GM12891 (cell line): ENCODE results near the gene FITM1.

Experiments
- PAX5 ChIP-seq: IDR thresholded peaks from 2 replicates; pipeline ENCODE4 v1.6.1; 2011; ENCODE audit warnings: low read length, moderate library complexity, mild to moderate bottlenecking; ENCODE audit not compliant: insufficient read depth, severe bottlenecking
- POLR2A ChIP-seq: IDR thresholded peaks from 2 replicates; pipeline ENCODE4 v1.6.1; 2011; ENCODE audit warnings: low read depth, low read length, control low read depth
- POLR2AphosphoS5 ChIP-seq: IDR thresholded peaks from 2 replicates; pipeline ENCODE4 v1.6.1; 2011; ENCODE audit warnings: low read depth, low read length, control low read depth
- POU2F2 ChIP-seq: IDR thresholded peaks from 2 replicates; pipeline ENCODE4 v1.6.1; 2011; ENCODE audit warnings: low read depth, mild to moderate bottlenecking, control low read depth, low read length, moderate library complexity
- SPI1 ChIP-seq: IDR thresholded peaks from 2 replicates; pipeline ENCODE4 v1.6.1; 2011; ENCODE audit warnings: low read depth, low read length, control low read depth
- TAF1 ChIP-seq: IDR thresholded peaks from 2 replicates; pipeline ENCODE4 v1.6.1; 2011; ENCODE audit warnings: low read depth, low read length, control low read depth

GRCh38 chr14:24095271-24096068, 35.0 kb upstream of the FITM1 start:
- TF ChIP-seq POLR2AphosphoS5 = peak; percentile 98
- peak; percentile 98 for TF ChIP-seq POLR2A
- TF ChIP-seq TAF1 = peak; percentile 98
- TF ChIP-seq PAX5 = no peak
- TF ChIP-seq POU2F2 = peak; percentile 92
- no peak for TF ChIP-seq SPI1
